Measurements from ENCODE around the gene DPYSL4.

The DPYSL4 gene

DNA sequence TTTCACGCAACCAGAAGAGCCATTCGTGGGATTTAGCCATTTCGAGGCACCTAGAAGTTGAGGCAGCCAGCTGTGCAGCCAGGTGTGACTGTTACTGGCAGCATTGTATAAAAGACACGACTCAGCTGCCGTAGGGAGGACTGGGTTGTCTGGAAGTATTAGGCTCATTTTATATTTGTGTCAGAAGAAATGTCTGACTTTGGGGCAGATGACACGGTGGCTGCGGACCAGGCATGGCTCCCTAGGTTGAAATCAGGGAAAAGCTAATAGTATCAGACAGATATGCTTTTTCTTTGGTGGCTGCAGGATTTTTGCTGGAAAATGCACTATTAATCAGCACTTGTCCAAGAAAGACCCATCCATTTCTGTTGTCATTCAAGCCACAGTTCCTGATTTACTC lies 4.2 kb upstream of the DPYSL4 start:
- no peak for TF ChIP-seq CTCF (IDR thresholded peaks at IDR 0.05)

DNA sequence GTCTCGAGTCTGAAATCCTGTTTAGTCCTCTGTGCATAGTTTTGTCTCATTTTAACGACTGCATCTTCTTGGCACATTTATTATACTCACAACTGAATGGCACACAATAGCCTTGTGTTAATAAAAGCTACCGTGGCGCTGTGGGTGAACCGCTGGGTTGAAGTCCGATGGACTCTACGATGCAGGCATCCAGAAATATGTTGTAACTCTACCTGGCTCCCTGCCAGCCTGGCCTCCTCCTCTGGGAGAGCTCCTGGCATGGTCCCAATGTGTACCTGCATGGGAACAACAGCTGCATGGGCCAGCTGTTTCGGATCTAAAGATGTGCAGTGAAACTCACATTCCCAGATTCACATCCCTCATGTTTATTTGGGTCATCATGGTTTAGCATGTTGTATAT lies 3.7 kb upstream of the DPYSL4 start:
- TF ChIP-seq CTCF (IDR thresholded peaks at IDR 0.05) = no peak

DNA sequence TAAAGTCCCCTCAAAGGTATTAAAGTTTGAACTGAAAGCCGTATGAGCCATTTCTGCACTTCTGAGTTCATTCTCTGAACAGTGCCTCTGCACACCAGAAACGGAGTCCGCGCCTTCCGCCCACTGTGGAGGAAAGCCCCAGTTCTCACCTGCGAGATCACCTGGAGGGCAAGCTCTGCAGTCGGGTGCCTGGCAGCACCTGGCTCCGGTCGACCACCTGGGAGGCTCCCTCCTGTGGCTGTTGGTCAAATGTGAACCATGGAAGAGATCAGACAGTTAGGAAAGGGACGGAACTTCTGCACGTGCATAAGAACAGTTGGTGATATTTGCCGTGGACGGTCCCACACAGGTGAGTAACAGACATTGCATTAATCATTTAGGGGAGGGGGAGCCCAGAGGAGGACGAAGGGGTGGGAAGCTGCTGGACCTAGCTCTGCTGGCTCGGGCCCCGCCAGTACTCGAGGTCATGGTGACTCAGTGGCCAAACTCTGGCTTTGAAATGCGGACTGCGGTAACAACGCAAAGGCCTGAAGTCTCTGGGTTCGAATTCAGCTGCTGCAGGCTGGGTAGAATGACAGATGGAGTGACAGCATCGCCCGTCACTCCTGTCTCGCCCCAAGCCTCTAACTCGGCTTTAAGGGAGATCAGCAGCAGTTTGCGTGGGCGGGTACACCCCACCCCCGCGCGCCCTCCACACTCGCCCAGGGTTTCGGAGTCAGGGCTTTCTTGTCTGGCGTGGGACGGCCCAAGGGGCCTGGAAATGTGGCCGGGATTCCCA lies 1.7 kb upstream of the DPYSL4 start:
- TF ChIP-seq CTCF (IDR thresholded peaks at IDR 0.05) = no peak

GRCh38 chr10:132185601-132186487 lies 904 bp upstream of the DPYSL4 start:
- TF ChIP-seq CTCF (IDR thresholded peaks at IDR 0.05) = no peak

DNA sequence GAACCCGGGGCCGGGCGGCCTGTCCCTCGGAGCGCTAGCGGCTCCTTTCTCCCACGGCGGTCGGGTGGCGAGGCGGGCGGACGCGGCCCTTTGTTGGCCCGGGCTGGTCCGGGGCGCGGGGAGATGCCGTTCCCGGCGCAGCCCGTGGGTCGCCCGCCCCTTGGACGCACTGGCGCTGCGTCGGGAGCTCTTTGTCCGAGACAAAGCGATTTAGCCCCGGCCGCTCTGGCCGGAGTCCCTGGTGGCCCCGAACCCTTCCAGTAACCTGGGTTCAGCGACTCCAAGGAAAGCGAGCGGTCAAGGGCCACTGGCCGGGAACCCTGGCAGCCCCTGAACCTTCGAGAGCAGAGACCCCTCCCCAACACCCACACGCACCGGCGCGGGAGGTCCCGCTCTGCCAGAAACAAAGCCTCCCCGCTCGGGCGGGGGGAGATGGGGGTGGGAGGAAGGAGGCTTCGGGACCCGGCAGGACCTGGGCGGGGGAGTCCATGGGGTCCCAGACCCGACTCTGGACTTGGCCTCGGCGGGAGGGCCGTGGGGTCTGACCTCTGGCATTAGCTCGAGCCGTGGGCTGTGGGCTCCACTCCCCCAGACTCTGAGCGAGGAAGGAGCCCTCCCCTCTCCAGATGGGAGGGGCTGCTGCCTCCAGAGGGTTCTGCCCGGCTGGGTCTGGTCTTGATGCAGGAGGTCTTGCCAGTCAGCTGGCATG lies 836 bp downstream of the DPYSL4 start:
- TF ChIP-seq CTCF (IDR thresholded peaks at IDR 0.05) = no peak

GRCh38 chr10:132188331-132188730 lies 1.6 kb downstream of the DPYSL4 start:
- TF ChIP-seq CTCF (IDR thresholded peaks at IDR 0.05) = no peak

GRCh38 chr10:132189016-132189415 lies 2.3 kb downstream of the DPYSL4 start:
- TF ChIP-seq CTCF (IDR thresholded peaks at IDR 0.05) = no peak

Data from LNCAP (cell line).